ENCODE results near the gene RS1.

The RS1 gene

GRCh38 chrX:18672008-18672407 is at the start of gene RS1:
TSS of gene RS1 (minus strand) at chrX:18672108. CDS start at chrX:18672068, 40 bp downstream.
- DNase-seq: no peak

DNA sequence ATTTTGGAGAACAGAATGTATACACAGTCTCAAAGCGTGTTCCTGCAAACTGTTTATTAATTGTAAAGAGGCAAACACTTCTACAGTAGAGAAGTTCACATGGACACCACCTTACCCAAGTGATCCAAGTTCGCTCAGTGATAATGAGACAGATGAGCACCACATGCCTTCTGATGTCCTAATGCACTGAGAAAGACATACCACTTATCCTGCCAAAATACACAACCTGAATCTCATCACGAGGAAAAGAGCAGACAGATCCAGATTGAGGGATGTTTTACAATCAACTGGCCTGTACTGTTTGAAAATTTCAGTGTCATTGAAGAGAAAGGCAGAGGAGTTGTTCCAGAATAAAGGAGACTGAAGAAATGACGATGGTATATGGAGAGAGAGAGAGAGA is 47.9 kb upstream of the RS1 start:
- no peak for DNase-seq

- no peak for DNase-seq
These were observed 43.0 kb upstream of the RS1 start for GRCh38 chrX:18714910-18715309.

- DNase-seq: no peak
These were observed 37.9 kb upstream of the RS1 start for GRCh38 chrX:18709833-18710232.

DNA sequence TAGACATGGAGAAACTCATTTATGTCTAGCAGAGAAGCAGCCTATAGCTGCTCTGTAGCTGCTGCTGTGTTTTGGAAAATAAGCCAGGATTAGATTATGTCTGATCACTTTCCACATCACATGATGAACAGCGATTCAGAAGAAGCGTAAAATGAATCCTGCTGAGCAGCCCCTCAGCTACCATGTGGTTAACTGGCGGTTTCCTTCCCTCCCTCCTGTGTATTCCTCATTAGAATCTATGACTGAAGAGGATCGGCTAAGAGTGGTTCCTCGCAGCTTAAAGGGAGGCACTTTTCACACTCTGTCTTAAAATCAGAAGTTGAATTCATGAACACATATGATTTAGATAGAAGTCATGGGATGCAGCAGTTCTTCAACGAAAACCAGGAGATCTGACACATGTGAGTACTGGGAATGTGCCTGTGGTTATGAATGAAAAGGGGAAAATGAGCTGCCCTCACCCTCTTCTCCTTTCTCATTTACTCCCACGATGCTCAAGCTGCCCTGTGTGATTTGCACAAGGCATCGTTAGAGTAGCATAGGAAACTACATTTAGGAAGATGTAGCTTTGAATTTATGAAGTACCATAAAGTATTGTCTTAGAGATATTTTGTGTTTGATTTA is 35.6 kb upstream of the RS1 start, which contains the start of gene PPEF1:
PPEF1 (plus strand) TSS at position 220 of the 624 bp plus-strand sequence; CDS start at position 356, 136 bp downstream.
- DNase-seq: no peak

DNA sequence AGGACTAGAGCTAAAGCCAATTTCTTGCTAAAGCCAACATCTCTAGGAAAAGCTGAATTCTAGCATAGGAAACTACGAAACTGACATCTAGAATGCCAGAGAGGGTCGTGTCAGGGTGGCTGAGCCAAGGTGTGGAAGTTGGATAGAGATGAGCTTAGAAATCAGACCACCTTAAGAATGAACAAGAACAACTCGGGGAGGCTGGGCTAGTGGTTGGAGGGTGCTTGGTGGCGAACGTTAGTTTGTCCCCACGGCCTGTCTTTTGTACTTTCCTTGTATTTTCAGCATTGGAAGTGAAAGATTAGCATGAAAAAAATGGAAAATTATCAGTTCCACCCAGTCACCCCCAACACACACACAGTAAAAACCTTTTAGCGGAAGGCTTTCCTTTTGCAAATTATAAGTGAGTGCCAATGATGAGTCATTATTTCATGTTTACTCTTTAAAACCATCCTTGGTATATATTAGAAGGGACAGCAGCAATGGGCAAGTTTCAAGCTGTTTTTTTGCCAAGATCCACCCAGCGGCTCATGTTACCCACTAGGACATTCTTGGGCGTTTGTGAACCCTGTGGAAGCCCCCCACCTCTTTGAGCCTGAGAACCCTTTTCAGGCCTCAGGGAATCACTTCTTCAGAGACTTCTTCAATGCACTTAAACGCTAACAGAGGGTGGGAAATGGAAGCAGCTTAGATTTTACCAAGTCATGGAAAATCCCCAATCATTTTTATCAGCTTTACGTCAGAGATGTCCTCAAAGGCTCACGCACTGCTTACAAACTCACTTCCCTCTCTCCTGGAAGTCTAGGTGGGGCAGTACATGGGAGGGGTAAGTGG is 30.7 kb upstream of the RS1 start:
- DNase-seq: no peak

DNA sequence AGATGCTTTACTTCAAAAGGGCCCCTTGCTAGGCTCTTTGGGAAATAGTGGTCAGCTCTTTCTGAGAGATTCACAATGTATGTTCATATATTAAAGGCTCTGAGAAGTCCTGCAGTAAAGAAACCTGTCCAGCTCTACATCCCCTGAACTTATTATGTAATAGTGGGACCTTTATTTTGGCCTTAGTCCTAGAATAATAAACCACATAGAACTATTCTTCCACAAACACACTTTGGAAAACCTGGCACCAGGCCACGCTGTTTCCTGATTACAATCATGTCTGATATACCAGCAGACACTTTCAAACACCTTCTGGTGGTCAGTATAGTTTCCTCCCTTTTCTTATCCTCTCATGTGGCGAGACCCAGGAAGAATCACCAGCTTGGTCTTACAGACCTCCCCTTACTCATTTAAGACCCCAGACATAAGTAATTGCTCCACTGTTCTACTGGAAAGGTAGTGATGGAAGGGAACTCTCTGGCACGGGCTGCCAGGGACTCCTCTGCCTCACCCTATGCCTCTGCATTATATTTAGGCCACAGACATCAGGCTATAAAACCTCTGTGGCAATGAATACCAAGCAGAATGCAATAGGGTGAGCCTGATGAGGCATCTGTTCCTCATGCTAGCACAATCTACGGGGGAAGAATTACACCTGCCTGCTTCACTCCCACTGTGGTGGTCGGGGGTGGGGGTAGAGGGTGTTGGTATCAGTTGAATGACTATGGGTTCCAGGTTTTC is 29.9 kb upstream of the RS1 start:
- DNase-seq: no peak

DNA sequence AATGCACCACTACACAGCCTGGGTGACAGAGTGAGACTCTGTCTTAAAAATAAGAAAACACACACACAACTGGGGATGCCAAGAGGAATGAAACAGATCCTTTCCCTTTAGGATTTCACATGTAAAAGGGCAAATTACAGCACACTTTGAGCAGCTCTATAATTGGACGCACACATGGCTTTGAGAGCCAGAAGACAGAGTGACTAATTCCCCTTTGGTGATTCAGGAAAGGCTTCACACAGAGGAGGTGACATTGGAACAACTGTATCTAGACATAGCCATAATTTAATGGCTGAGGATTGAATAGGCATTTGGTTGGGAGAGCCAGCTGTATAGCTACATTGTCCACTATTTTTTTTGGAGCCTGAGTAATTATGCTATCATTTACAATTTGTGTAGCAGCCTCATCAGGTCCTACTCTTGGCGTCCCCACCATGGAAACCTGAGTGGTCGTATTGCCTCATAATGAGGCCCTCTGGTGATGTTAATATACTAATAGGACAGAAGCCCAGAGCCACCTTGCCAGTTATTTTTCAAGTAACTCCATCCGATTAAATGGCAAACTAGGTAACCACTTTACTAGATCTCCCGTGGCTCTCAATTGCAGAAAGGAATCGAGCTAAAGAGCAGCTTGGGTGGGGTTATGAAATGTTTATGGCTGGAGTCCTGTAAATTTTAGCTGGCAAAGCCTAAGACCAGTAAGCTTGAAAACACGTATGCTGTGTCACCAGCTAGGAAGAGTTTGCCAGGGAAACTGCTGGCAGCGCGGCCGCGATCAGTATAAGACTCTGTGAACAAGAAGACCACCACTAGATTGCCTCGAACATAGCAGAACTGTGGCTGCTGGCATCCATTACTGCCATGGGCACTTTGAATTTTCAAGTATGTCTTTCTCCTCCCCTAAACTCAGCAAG is 27.1 kb upstream of the RS1 start:
- DNase-seq: no peak

- DNase-seq: no peak
These were observed 24.7 kb upstream of the RS1 start for GRCh38 chrX:18696653-18697052.

- no peak for DNase-seq
These were observed 20.6 kb upstream of the RS1 start for GRCh38 chrX:18692541-18692940.

DNA sequence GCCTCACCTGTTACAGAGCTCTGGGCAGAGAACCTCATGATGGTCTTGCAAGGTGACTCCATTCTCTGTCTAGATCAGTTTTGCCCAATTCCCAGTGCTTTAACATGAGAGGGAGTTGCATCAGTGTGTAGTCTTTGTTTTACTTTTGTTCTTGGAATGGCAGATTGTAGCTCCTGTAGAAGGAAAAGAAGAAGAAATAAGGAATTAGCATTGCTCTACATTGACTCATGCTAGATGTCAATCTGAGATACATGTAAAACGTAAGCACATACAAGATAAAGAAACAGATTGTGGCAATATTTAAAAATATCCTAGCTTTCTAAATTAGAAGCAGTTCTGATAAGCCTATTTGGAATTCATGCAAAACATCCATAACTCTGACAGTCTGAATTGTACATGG is 19.5 kb upstream of the RS1 start:
- DNase-seq: no peak

- no peak for DNase-seq
These were observed 16.1 kb upstream of the RS1 start for GRCh38 chrX:18687856-18688495.

- DNase-seq: no peak
These were observed 11.1 kb upstream of the RS1 start for GRCh38 chrX:18682979-18683387.

DNA sequence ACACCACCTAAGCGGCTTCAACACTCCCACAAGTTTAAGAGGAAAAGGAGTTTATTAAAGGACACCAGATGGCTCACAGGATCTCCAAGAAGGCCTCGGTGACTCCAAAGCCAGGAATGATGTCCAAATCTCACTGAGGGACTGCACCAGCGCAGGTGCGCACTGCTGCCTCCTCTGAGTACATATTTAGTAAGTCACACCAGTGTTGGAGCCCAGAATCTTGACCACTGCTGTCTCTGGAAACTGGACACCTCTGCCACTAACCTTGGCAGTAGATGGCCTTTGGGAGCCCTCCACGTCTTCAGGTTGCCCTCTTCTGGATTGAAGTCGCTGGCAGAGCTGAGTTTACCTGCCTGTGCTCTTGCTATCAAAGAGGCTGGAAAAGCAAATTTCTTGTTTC is 10.1 kb upstream of the RS1 start:
- DNase-seq: no peak

DNA sequence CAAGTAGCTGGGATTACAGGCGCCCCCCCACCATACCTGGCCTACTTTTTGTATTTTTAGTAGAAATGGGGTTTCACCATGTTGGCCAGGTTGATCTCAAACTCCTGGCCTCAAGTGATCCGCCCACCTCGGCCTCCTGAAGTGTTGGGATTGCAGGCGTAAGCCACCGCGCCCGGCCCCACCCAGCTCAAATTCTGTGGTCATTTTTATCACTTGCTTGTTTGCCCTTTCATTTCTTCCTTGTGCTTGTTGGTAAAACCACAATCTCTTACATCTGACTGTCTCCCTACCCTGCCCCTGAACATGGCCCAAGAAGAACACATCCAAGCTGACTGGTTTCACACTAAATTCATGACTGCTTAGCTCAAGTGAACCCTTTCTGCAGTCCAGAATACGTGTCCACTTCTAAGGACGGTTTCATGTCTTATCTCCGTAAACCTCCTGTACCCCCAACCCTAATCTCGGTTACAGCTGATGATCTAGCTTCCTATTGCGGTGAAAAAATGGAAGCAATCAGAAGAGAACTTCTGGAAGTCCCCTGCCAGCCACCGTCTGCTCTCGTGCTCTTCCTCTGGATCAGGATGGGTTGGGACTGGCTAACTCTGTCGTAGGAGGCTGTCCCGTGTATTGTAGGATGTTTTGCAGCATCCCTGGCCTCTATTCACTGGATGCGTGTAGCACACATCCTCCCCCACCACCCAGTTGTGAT is 5.4 kb upstream of the RS1 start:
- no peak for DNase-seq

DNA sequence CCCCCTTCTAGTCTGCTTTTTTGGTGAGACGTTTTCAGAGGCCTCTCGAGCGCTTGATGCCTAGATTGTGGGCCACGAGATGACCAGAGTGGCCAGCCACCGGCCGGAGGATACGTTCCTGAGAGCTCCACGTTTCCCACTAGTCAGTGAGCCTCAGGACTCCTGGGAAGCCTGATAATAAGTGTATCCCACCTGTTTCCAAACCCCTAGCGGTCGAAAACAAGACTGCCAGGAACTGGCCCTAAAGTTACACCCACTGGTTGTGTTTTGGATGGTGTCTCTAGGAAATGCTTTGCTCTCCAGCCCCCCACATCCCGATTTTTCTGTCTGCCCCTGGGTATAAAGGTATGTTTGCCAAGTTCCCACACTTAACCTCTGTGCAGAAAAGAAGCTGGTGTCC is 4.6 kb upstream of the RS1 start:
- DNase-seq: no peak

DNA sequence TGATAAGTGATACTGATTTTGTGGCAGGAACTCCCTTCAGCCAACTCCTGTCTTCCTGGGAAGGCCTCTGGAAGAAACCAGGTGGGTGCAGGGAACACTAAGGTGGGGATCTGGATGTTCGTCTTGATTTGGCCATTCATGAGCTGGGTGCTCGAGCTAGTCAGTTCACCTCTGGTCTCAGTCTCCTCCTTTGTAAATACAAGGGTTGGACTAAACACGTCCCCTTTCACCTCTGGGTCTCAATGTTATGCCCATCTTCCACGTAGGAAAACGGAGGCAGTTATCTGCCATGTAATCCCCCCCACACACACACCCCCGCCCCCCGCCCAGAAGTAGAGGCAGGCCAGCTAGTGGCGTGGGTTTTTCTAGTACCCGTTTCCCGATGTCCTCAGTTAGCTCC is 4.1 kb upstream of the RS1 start:
- DNase-seq: no peak

- DNase-seq: peak; percentile 72 to 73
These were observed 3.2 kb upstream of the RS1 start for GRCh38 chrX:18674788-18675735.

GRCh38 chrX:18674417-18674787 is 2.5 kb upstream of the RS1 start:
- peak; percentile 7 to 8 for DNase-seq
